ENCODE results near the gene GVQW3. TPM values are rescaled to one million over a fixed set of nuclear protein-coding genes. Genes with fewer than 3 reads are reported as not detected.

Gene GVQW3
- total and polyA plus RNA-seq, 2 of the 13 experiments (the other 11 are each of a cell fraction or from before 2014, with no cell fraction given), result 5.0 to 5.6 TPM

DNA sequence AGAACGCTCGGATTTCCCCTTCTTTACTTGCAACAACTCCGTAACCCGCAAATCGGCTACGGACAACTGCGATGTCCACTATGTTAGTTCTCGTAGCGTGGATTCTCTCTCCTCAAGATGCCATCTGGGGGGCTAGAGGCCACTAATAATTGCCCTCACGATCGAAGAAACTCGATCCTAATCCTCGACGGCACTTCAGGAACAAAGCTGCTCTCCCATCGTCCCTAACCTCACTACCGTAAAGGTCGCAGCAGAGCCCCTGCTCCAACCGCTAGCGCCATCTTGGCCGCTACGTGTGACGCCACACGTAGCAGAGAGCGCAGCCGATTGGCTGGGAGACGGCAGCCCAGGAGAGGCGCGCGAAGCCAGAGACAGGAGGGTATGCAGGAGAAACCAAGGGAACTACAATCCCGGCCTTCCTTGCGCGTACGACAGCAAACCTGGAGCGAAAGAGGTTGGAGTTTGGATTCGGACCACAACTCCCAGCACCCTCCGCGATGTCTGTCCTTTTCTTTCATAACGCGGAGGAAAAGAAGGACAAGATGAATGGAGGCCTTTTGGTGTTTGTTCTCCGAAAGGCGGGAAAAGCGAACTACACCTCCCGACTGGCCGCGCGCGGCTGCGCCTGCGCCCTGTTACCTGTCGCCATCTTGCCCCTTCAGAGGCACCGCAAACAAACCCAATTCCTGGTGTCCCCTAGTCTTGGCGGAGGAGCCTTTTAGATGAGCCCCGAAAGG lies 63.4 kb downstream of the GVQW3 start, which contains the start of gene EMSY (continued):
- no peak for TF ChIP-seq RBM22 (optimal IDR thresholded peaks at IDR 0.05; ENCODE audit: low read length)
- TF ChIP-seq DMAP1 (CRISPR knock-in tag; IDR thresholded peaks at IDR 0.05), result peak; percentile 93
- no peak for TF ChIP-seq ZNF12 (CRISPR knock-in tag; IDR thresholded peaks at IDR 0.05)
- no peak for TF ChIP-seq ZNF354B (CRISPR knock-in tag; IDR thresholded peaks at IDR 0.05)
- TF ChIP-seq, protein P1, sequence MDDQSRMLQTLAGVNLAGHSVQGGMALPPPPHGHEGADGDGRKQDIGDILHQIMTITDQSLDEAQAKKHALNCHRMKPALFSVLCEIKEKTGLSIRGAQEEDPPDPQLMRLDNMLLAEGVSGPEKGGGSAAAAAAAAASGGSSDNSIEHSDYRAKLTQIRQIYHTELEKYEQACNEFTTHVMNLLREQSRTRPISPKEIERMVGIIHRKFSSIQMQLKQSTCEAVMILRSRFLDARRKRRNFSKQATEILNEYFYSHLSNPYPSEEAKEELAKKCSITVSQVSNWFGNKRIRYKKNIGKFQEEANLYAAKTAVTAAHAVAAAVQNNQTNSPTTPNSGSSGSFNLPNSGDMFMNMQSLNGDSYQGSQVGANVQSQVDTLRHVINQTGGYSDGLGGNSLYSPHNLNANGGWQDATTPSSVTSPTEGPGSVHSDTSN (CRISPR knock-in tag; IDR thresholded peaks at IDR 0.05; ENCODE audit: borderline replicate concordance), result no peak
- TF ChIP-seq SALL2 (CRISPR knock-in tag; IDR thresholded peaks at IDR 0.05), result 0 out of 2 replicates have a peak, but pooled peaks have one; percentile 29
- 0 out of 2 replicates have a peak, but pooled peaks have one; percentile 42 for TF ChIP-seq JUNB (CRISPR knock-in tag; IDR thresholded peaks at IDR 0.05; ENCODE audit: borderline replicate concordance)
- TF ChIP-seq CREB3 (CRISPR knock-in tag; IDR thresholded peaks at IDR 0.05), result peak; percentile 60; the same call in 1 of the 2 replicates
- TF ChIP-seq ZNF709 (CRISPR knock-in tag; IDR thresholded peaks at IDR 0.05), result peak; percentile 75; the same call in 1 of the 2 replicates
- peak; percentile 67; the same call in 1 of the 2 replicates for TF ChIP-seq MEF2D (CRISPR knock-in tag; IDR thresholded peaks at IDR 0.05)
- TF ChIP-seq ZNF788 (CRISPR knock-in tag; IDR thresholded peaks at IDR 0.05; ENCODE audit: borderline replicate concordance), result no peak; the same call in 1 of the 2 replicates
- TF ChIP-seq TBP (CRISPR knock-in tag; IDR thresholded peaks at IDR 0.05), result no peak
- no peak for TF ChIP-seq MAFF (IDR thresholded peaks at IDR 0.05; ENCODE audit: low read depth, low read length)
- peak; percentile 62; the same call in 1 of the 2 replicates for TF ChIP-seq ZNF644 (CRISPR knock-in tag; IDR thresholded peaks at IDR 0.05; ENCODE audit: low read depth)
- peak; percentile 97 for TF ChIP-seq E2F1 (CRISPR knock-in tag; IDR thresholded peaks at IDR 0.05)
- TF ChIP-seq UBTF (CRISPR knock-in tag; IDR thresholded peaks at IDR 0.05), result no peak; the same call in 1 of the 2 replicates
- TF ChIP-seq CTCF (CRISPR knock-in tag; IDR thresholded peaks at IDR 0.05), result no peak
- TF ChIP-seq SATB2 (CRISPR knock-in tag; IDR thresholded peaks at IDR 0.05), result no peak
- no peak for TF ChIP-seq SNRNP70 (IDR thresholded peaks at IDR 0.05; ENCODE audit: low read depth, low read length)
- TF ChIP-seq ZNF326 (CRISPR knock-in tag; IDR thresholded peaks at IDR 0.05; ENCODE audit: borderline replicate concordance), result no peak
- no peak for TF ChIP-seq ZNF460 (CRISPR knock-in tag; IDR thresholded peaks at IDR 0.05; ENCODE audit: borderline replicate concordance)
- TF ChIP-seq SP140L (CRISPR knock-in tag; IDR thresholded peaks at IDR 0.05; ENCODE audit: borderline replicate concordance), result peak; percentile 76; the same call in 1 of the 2 replicates
- no peak; the same call in 1 of the 2 replicates for TF ChIP-seq MEIS1 (CRISPR knock-in tag; IDR thresholded peaks at IDR 0.05; ENCODE audit: borderline replicate concordance)
